Natural killer cell treated with Interleukin-12 subunit alpha and Interleukin-12 subunit beta and Interleukin-15 and Interleukin-18, amount 100 ng/mL, for 72 hours (primary cell): Measurements from ENCODE around the gene TNFSF8. TPM values are rescaled to one million over a fixed set of nuclear protein-coding genes. Genes with fewer than 3 reads are reported as not detected.

Source experiments
- ATAC-seq, 2 donors: fragments of 150-1000 bp; cut with Tn5 transposase in 1 of 2; sonication (Bioruptor Pico), chemical (Tn5 transposase) in 1 of 2; 2 replicates each; pipeline ENCODE4 v1.10.0; 2021
- DNase-seq: peaks from one replicate; pipeline ENCODE4 v3.0.0; 2022; ENCODE audit warnings: low spot score
- H3K27ac Mint-ChIP-seq, 2 donors: 1 replicate in 1 of 2; 2 replicates in 1 of 2; pipeline ENCODE4 v1.8.0; 2022; ENCODE audit warnings: mixed read lengths in 2 of 2, mild to moderate bottlenecking in 1 of 2, moderate library complexity in 1 of 2
- H3K27me3 Mint-ChIP-seq, 2 donors: 1 replicate in 1 of 2; 2 replicates in 1 of 2; pipeline ENCODE4 v1.8.0; 2022; ENCODE audit warnings: mixed read lengths in 2 of 2
- H3K36me3 Mint-ChIP-seq: one replicate; pipeline ENCODE4 v1.8.0; 2022; ENCODE audit warnings: mixed read lengths
- H3K4me1 Mint-ChIP-seq, 2 donors: 1 replicate in 1 of 2; 2 replicates in 1 of 2; pipeline ENCODE4 v1.8.0; 2022; ENCODE audit warnings: low read depth in 2 of 2, mixed read lengths in 2 of 2, mild to moderate bottlenecking in 1 of 2
- H3K4me3 Mint-ChIP-seq: one replicate; pipeline ENCODE4 v1.8.0; 2022; ENCODE audit warnings: mixed read lengths
- H3K9me3 Mint-ChIP-seq: 2 replicates; pipeline ENCODE4 v1.8.0; 2022; ENCODE audit warnings: mixed read lengths
- total RNA-seq, 2 donors: library from RNA; stranded (reverse); gene quantifications; one replicate each; pipeline ENCODE4 v1.2.3, GENCODE V29; 2022

Gene TNFSF8
- total RNA-seq, 2 donors from 2014 or later, result 1.3 to 1.9 TPM

- H3K27ac Mint-ChIP-seq, result peak overlapping the region; percentile 89 to 95
- peaks cover 38 to 49% of the 10 kb centered on the region in 2 donors for H3K4me1 Mint-ChIP-seq
- no peaks in the 10 kb centered on the region for H3K9me3 Mint-ChIP-seq
- ATAC-seq (peak; percentile 57), DNase-seq (no peak)
- peaks cover 6% of the 10 kb centered on the region for H3K36me3 Mint-ChIP-seq
- H3K4me3 Mint-ChIP-seq, result peak overlapping the region; percentile 79
- no peaks in the 10 kb centered on the region for H3K27me3 Mint-ChIP-seq
Measured at GRCh38 chr9:114908104-114908622, 22.2 kb downstream of the TNFSF8 start.

GRCh38 chr9:114906922-114907571, 23.3 kb downstream of the TNFSF8 start:
- peaks cover 6% of the 10 kb centered on the region for H3K36me3 Mint-ChIP-seq
- no peaks in the 10 kb centered on the region for H3K27me3 Mint-ChIP-seq
- H3K4me3 Mint-ChIP-seq, result peak overlapping the region; percentile 79
- DNase-seq (no peak), ATAC-seq (no peak)
- no peaks in the 10 kb centered on the region for H3K9me3 Mint-ChIP-seq
- peaks cover 38 to 57% of the 10 kb centered on the region in 2 donors for H3K4me1 Mint-ChIP-seq
- peak overlapping the region; percentile 89 to 95 for H3K27ac Mint-ChIP-seq

- H3K4me3 Mint-ChIP-seq, result peak overlapping the region; percentile 91
Measured at GRCh38 chr9:114905170-114905940, 25.0 kb downstream of the TNFSF8 start.

GRCh38 chr9:114902786-114903524, 27.4 kb downstream of the TNFSF8 start:
- Mint-ChIP-seq H3K4me1 (peaks cover 14 to 43% of the 10 kb centered on the region in 2 donors), H3K36me3 (peaks cover 6% of the 10 kb centered on the region), H3K9me3 (no peaks in the 10 kb centered on the region), H3K27me3 (no peaks in the 10 kb centered on the region), H3K27ac (peak overlapping the region in 1 of 2 donors; percentile 83), H3K4me3 (peak overlapping the region; percentile 91)
- ATAC-seq (peak; percentile 74 to 85), DNase-seq (peak; percentile 66)

More at GRCh38 chr9:114905170-114905940, 25.0 kb downstream of the TNFSF8 start:
- no peaks in the 10 kb centered on the region for H3K27me3 Mint-ChIP-seq
- peaks cover 6% of the 10 kb centered on the region for H3K36me3 Mint-ChIP-seq
- no peak for DNase-seq
- H3K9me3 Mint-ChIP-seq, result no peaks in the 10 kb centered on the region
- ATAC-seq, result no peak
- H3K27ac Mint-ChIP-seq, result no peak overlapping the region
- peaks cover 38 to 66% of the 10 kb centered on the region in 2 donors for H3K4me1 Mint-ChIP-seq

- DNase-seq, result no peak
- Mint-ChIP-seq H3K9me3 (no peaks in the 10 kb centered on the region), H3K27me3 (no peaks in the 10 kb centered on the region), H3K4me1 (peaks cover 0 to 30% of the 10 kb centered on the region in 2 donors), H3K27ac (peak overlapping the region in 1 of 2 donors; percentile 67), H3K4me3 (peak overlapping the region; percentile 91), H3K36me3 (peaks cover 6% of the 10 kb centered on the region)
- no peak for ATAC-seq
Measured at GRCh38 chr9:114900942-114901802, 29.2 kb downstream of the TNFSF8 start.

- ATAC-seq, result no peak
- Mint-ChIP-seq H3K36me3 (peaks cover 6% of the 10 kb centered on the region), H3K9me3 (no peaks in the 10 kb centered on the region), H3K27ac (no peak overlapping the region), H3K4me3 (no peak overlapping the region), H3K27me3 (no peaks in the 10 kb centered on the region), H3K4me1 (peaks cover 10 to 41% of the 10 kb centered on the region in 2 donors)
- no peak for DNase-seq
Measured at GRCh38 chr9:114899995-114900394, 30.4 kb downstream of the TNFSF8 start.

- H3K36me3 Mint-ChIP-seq, result peaks cover 6% of the 10 kb centered on the region
- no peaks in the 10 kb centered on the region for H3K27me3 Mint-ChIP-seq
- DNase-seq (no peak), ATAC-seq (no peak)
- H3K4me1 Mint-ChIP-seq, result peaks cover 16 to 45% of the 10 kb centered on the region in 2 donors
- H3K27ac Mint-ChIP-seq, result no peak overlapping the region
- H3K9me3 Mint-ChIP-seq, result no peaks in the 10 kb centered on the region
- H3K4me3 Mint-ChIP-seq, result no peak overlapping the region
Measured at GRCh38 chr9:114899461-114899860, 30.9 kb downstream of the TNFSF8 start.

- Mint-ChIP-seq H3K36me3 (peaks cover 6% of the 10 kb centered on the region), H3K9me3 (peaks cover 3% of the 10 kb centered on the region), H3K4me1 (peaks cover 23 to 46% of the 10 kb centered on the region in 2 donors), H3K27ac (no peak overlapping the region), H3K4me3 (no peak overlapping the region), H3K27me3 (peaks cover 0 to 3% of the 10 kb centered on the region in 2 donors)
- ATAC-seq (peak; percentile 81 to 83), DNase-seq (peak; percentile 86)
Measured at GRCh38 chr9:114898741-114899140, 31.6 kb downstream of the TNFSF8 start.

- peaks cover 0 to 3% of the 10 kb centered on the region in 2 donors for H3K27me3 Mint-ChIP-seq
- H3K4me3 Mint-ChIP-seq, result no peak overlapping the region
- H3K27ac Mint-ChIP-seq, result no peak overlapping the region
- ATAC-seq (no peak), DNase-seq (no peak)
- H3K4me1 Mint-ChIP-seq, result peaks cover 33 to 40% of the 10 kb centered on the region in 2 donors
- peaks cover 6% of the 10 kb centered on the region for H3K36me3 Mint-ChIP-seq
- H3K9me3 Mint-ChIP-seq, result peaks cover 3% of the 10 kb centered on the region
Measured at GRCh38 chr9:114897196-114897595, 33.2 kb downstream of the TNFSF8 start.

GRCh38 chr9:114896344-114896743, 34.0 kb downstream of the TNFSF8 start:
- Mint-ChIP-seq H3K27me3 (peaks cover 0 to 3% of the 10 kb centered on the region in 2 donors), H3K4me1 (peaks cover 35% of the 10 kb centered on the region in 2 donors), H3K4me3 (no peak overlapping the region), H3K36me3 (peaks cover 8% of the 10 kb centered on the region), H3K27ac (no peak overlapping the region), H3K9me3 (peaks cover 3% of the 10 kb centered on the region)
- no peak for DNase-seq
- ATAC-seq, result no peak

GRCh38 chr9:114895521-114895991, 34.8 kb downstream of the TNFSF8 start:
- Mint-ChIP-seq H3K9me3 (peaks cover 3% of the 10 kb centered on the region), H3K4me3 (peak overlapping the region; percentile 68), H3K27me3 (peaks cover 0 to 3% of the 10 kb centered on the region in 2 donors), H3K36me3 (peaks cover 16% of the 10 kb centered on the region), H3K27ac (peak overlapping the region in 1 of 2 donors; percentile 85), H3K4me1 (peaks cover 33 to 43% of the 10 kb centered on the region in 2 donors)
- ATAC-seq (no peak), DNase-seq (no peak)

GRCh38 chr9:114894609-114895433, 35.6 kb downstream of the TNFSF8 start:
- Mint-ChIP-seq H3K36me3 (peaks cover 22% of the 10 kb centered on the region), H3K4me1 (peaks cover 40 to 50% of the 10 kb centered on the region in 2 donors)

More at GRCh38 chr9:114894609-114895433, 35.6 kb downstream of the TNFSF8 start:
- Mint-ChIP-seq H3K27me3 (peaks cover 0 to 3% of the 10 kb centered on the region in 2 donors), H3K27ac (peak overlapping the region in 1 of 2 donors; percentile 85), H3K9me3 (peaks cover 3% of the 10 kb centered on the region), H3K4me3 (peak overlapping the region; percentile 68)
- DNase-seq (no peak), ATAC-seq (peak; percentile 80 to 81)
